ENCODE measurements around the gene CAMTA1.

The CAMTA1 gene

GRCh38 chr1:6872573-6873261 lies 87.5 kb downstream of the CAMTA1 start:
- TF ChIP-seq CTCF (IDR thresholded peaks at IDR 0.05; ENCODE audit: insufficient read depth, missing control alignments), result no peak
- no peak for FAIRE-seq
- no peak for DNase-seq (ENCODE audit: insufficient read length, low spot score)

- no peak for TF ChIP-seq CTCF (IDR thresholded peaks at IDR 0.05; ENCODE audit: insufficient read depth, missing control alignments)
- DNase-seq (ENCODE audit: insufficient read length, low spot score) (no peak), FAIRE-seq (no peak)
Measured at GRCh38 chr1:6873298-6874015, 88.2 kb downstream of the CAMTA1 start.

GRCh38 chr1:6874298-6874697 lies 89.0 kb downstream of the CAMTA1 start:
- no peak for FAIRE-seq
- no peak for TF ChIP-seq CTCF (IDR thresholded peaks at IDR 0.05; ENCODE audit: insufficient read depth, missing control alignments)
- no peak for DNase-seq (ENCODE audit: insufficient read length, low spot score)

GRCh38 chr1:6880951-6881690 lies 95.9 kb downstream of the CAMTA1 start:
- no peak for DNase-seq (ENCODE audit: insufficient read length, low spot score)
- TF ChIP-seq CTCF (IDR thresholded peaks at IDR 0.05; ENCODE audit: insufficient read depth, missing control alignments), result no peak
- no peak for FAIRE-seq

- FAIRE-seq (no peak), DNase-seq (ENCODE audit: insufficient read length, low spot score) (no peak)
- no peak for TF ChIP-seq CTCF (IDR thresholded peaks at IDR 0.05; ENCODE audit: insufficient read depth, missing control alignments)
Measured at GRCh38 chr1:6882414-6882813, 97.2 kb downstream of the CAMTA1 start.

GRCh38 chr1:6884652-6885153 lies 99.4 kb downstream of the CAMTA1 start:
- DNase-seq (ENCODE audit: insufficient read length, low spot score) (no peak), FAIRE-seq (no peak)
- no peak for TF ChIP-seq CTCF (IDR thresholded peaks at IDR 0.05; ENCODE audit: insufficient read depth, missing control alignments)
